HepG2 (cell line): ENCODE data around the gene PADI6. TPM values are rescaled to one million over a fixed set of nuclear protein-coding genes. Genes with fewer than 3 reads are reported as not detected.

ENCODE experiments used
- ATAC-seq: fragments of 200-7000 bp; cut with Tn5 transposase; 3 replicates; pipeline ENCODE4 v1.9.1; 2020; ENCODE audit warnings: mild to moderate bottlenecking, moderate library complexity
- BruUV-seq: library from RNA; stranded (reverse); fragments of 400-500 nt; replicated peaks from 2 replicates; lab custom pipeline; 2021; lab: Mats Ljungman, UMichigan
- CTCF ChIA-PET: fragments of 300-600 bp; formaldehyde crosslinking; extraction: SDS; loops from one replicate; lab custom pipeline; 2021; ENCODE audit warnings: low total read pairs, inconsistent platforms, low intra/inter-chr PET ratio; lab: Yijun Ruan, JAX
- POLR2A ChIA-PET: fragments of 350-600 bp; sonication (Branson Sonifier 250); formaldehyde crosslinking; loops from one replicate; lab custom pipeline; 2020; ENCODE audit warnings: antibody characterized with exemption, inconsistent platforms; lab: Yijun Ruan, JAX
- DNase-seq: peaks from one replicate; pipeline ENCODE4 v3.0.0-alpha.2; 2015; ENCODE audit warnings: low spot score
- FAIRE-seq: peaks from 3 replicates; lab custom pipeline; 2011; peaks lifted over from hg19 to GRCh38; lab: Jason Lieb, UNC
- H2AFZ ChIP-seq: one replicate; pipeline ENCODE4 v1.6.1; 2011; ENCODE audit warnings: low read length, inconsistent platforms
- H3K27ac ChIP-seq: fragments of 300-600 bp; 3 replicates; pipeline ENCODE4 v1.8.0; 2011; ENCODE audit warnings: mixed run types, mild to moderate bottlenecking, mixed read lengths, low read length, inconsistent platforms; ENCODE audit not compliant: insufficient read depth; ENCODE audit errors: extremely low read length
- H3K27me3 ChIP-seq, 2 experiments: fragments of 200-600 bp in 1 of 2; 2 replicates in 1 of 2; 3 replicates in 1 of 2; pipeline versions ENCODE4 v1.6.0 to v1.8.0; 2011; ENCODE audit warnings: low read length in 2 of 2, mild to moderate bottlenecking in 2 of 2, moderate library complexity in 2 of 2, inconsistent platforms in 1 of 2; ENCODE audit not compliant: insufficient read depth in 2 of 2, control insufficient read depth in 1 of 2
- H3K36me3 ChIP-seq, 2 experiments: fragments of 200-600 bp in 1 of 2; replicated peaks in 1 of 2; 2 replicates in 1 of 2; 3 replicates in 1 of 2; pipeline versions ENCODE4 v1.5.1 to v1.8.0; 2011; ENCODE audit warnings: low read length in 2 of 2, inconsistent platforms in 1 of 2; ENCODE audit not compliant: insufficient read depth in 2 of 2, control insufficient read depth in 1 of 2
- H3K4me1 ChIP-seq: 2 replicates; pipeline ENCODE4 v1.5.1; 2012; ENCODE audit warnings: low read length, inconsistent platforms; ENCODE audit not compliant: insufficient read depth
- H3K4me2 ChIP-seq: 2 replicates; pipeline ENCODE4 v1.6.0; 2011; ENCODE audit warnings: low read depth, low read length, inconsistent platforms
- H3K4me3 ChIP-seq, 3 experiments: fragments of 200-600 bp in 1 of 3; sonication (generic), shearing (Covaris generic) in 1 of 3; replicated peaks in 1 of 3; 2 replicates each; pipeline ENCODE4 v1.5.1; 2011 to 2016; ENCODE audit warnings: low read length in 3 of 3, inconsistent platforms in 2 of 3, low read depth in 2 of 3, mild to moderate bottlenecking in 2 of 3, control low read depth in 1 of 3, mixed read lengths in 1 of 3; ENCODE audit not compliant: insufficient read depth in 1 of 3
- H3K79me2 ChIP-seq: one replicate; pipeline ENCODE4 v1.6.1; 2011; ENCODE audit warnings: low read length, inconsistent platforms; ENCODE audit not compliant: insufficient read depth
- H3K9ac ChIP-seq: 2 replicates; pipeline ENCODE4 v1.6.0; 2011; ENCODE audit warnings: mild to moderate bottlenecking, low read depth, low read length, inconsistent platforms; ENCODE audit not compliant: insufficient read depth
- H3K9me3 ChIP-seq: 2 replicates; pipeline ENCODE4 v1.5.1; 2012; ENCODE audit warnings: mild to moderate bottlenecking, low read length
- H4K20me1 ChIP-seq: 2 replicates; pipeline ENCODE4 v1.6.0; 2011; ENCODE audit warnings: inconsistent platforms, mild to moderate bottlenecking, low read length, moderate library complexity; ENCODE audit not compliant: insufficient read depth
- ATF4 ChIP-seq, 2 experiments: fragments of 450-650 bp in 1 of 2; sonication (generic) in 1 of 2; formaldehyde crosslinking; IDR thresholded peaks; 2 replicates each; pipeline versions ENCODE4 v1.5.0 to v1.8.0; 2020 to 2022; ENCODE audit warnings: mild to moderate bottlenecking in 1 of 2, missing genetic modification reagents in 1 of 2
- ATF7 ChIP-seq, 2 experiments: fragments of 450-650 bp in 1 of 2; sonication (generic) in 1 of 2; formaldehyde crosslinking in 1 of 2; IDR thresholded peaks; 2 replicates each; pipeline versions ENCODE4 v1.4.0 to v1.6.1; 2016 to 2020; ENCODE audit warnings: antibody characterized with exemption in 1 of 2, mild to moderate bottlenecking in 1 of 2, missing genetic modification reagents in 1 of 2
- CEBPB ChIP-seq: IDR thresholded peaks from 2 replicates; pipeline ENCODE4 v1.6.1; 2011; ENCODE audit warnings: low read depth, low read length, improper control_type of control experiment, borderline replicate concordance
- CEBPG ChIP-seq: IDR thresholded peaks from 2 replicates; pipeline ENCODE4 v1.6.1; 2016
- CREM ChIP-seq, 2 experiments: sonication (generic) in 1 of 2; formaldehyde crosslinking in 1 of 2; IDR thresholded peaks; 2 replicates each; pipeline versions ENCODE4 v1.4.0 to v1.6.1; 2016 to 2020; ENCODE audit warnings: antibody characterized with exemption in 1 of 2, mild to moderate bottlenecking in 1 of 2, missing genetic modification reagents in 1 of 2
- ELF3 ChIP-seq: IDR thresholded peaks from 2 replicates; pipeline ENCODE4 v1.6.1; 2016; ENCODE audit warnings: missing genetic modification reagents, missing compliant biosample characterization
- FOSL2 ChIP-seq: sonication (generic); formaldehyde crosslinking; IDR thresholded peaks from 2 replicates; pipeline ENCODE4 v1.4.0; 2020; ENCODE audit warnings: missing genetic modification reagents
- GATAD2A ChIP-seq: IDR thresholded peaks from 2 replicates; pipeline ENCODE4 v1.6.1; 2016
- MYPOP ChIP-seq: sonication (generic); formaldehyde crosslinking; IDR thresholded peaks from 2 replicates; pipeline ENCODE4 v1.8.1; 2023; ENCODE audit warnings: mild to moderate bottlenecking, moderate library complexity, missing genetic modification reagents
- POGK ChIP-seq: sonication (generic); formaldehyde crosslinking; conservative IDR thresholded peaks from 2 replicates; pipeline ENCODE4 v1.8.0; 2022; ENCODE audit warnings: mild to moderate bottlenecking, moderate library complexity, missing genetic modification reagents
- SAP130 ChIP-seq: IDR thresholded peaks from 2 replicates; pipeline ENCODE4 v1.6.1; 2016; ENCODE audit warnings: low read depth
- SYNCRIP ChIP-seq: fragments of 200-400 bp; formaldehyde crosslinking; IDR thresholded peaks from 2 replicates; pipeline ENCODE4 v1.6.1; 2018; ENCODE audit warnings: mild to moderate bottlenecking, low read depth, low read length; ENCODE audit not compliant: insufficient read depth
- TEAD3 ChIP-seq: optimal IDR thresholded peaks from 2 replicates; pipeline ENCODE3; 2016; ENCODE audit warnings: borderline replicate concordance
- ZNF143 ChIP-seq: sonication (generic); formaldehyde crosslinking; IDR thresholded peaks from 2 replicates; pipeline ENCODE4 v1.4.0; 2020; ENCODE audit warnings: missing genetic modification reagents
- ZNF598 ChIP-seq: sonication (generic); formaldehyde crosslinking; IDR thresholded peaks from 2 replicates; pipeline ENCODE4 v1.5.1; 2020; ENCODE audit warnings: mild to moderate bottlenecking, missing genetic modification reagents, borderline replicate concordance
- WGBS: methylation state at CpG from one replicate; pipeline ENCODE4 v1.1.6; 2017; ENCODE audit warnings: low lambda C conversion rate; 5-methylcytosine and 5-hydroxymethylcytosine counted together
- in situ Hi-C: cut with HindIII; loops from 2 replicates; pipeline ENCODE4 v1.10.0; 2017; ENCODE audit warnings: low pct_unique_long_range_greater_than_20kb; ENCODE audit not compliant: extremely low pct_ligation_motif_present
- intact Hi-C: fragments of 100-400 bp; cut with micrococcal nuclease; formaldehyde crosslinking; loops from one replicate; pipeline ENCODE4 v1.10.0; 2022; ENCODE audit not compliant: unreplicated experiment
- polyA plus RNA-seq, 8 experiments: library from polyadenylated mRNA; depleted of rRNA in 3 of 8; stranded (reverse) in 7 of 8; unstranded in 1 of 8; fragments of >200 nt; fragmentation: Illumina TruSeq in 4 of 8; extraction: Trizol in 4 of 8; gene quantifications; 2 replicates each; pipeline versions ENCODE4 v1.2.1 to v1.2.3, GENCODE V29; 2011 to 2016; ENCODE audit warnings: low read depth in 4 of 8, missing spikeins in 1 of 8, mixed read lengths in 1 of 8; ENCODE audit not compliant: insufficient read depth in 1 of 8
- total RNA-seq, 5 experiments: library from RNA; depleted of rRNA; stranded (reverse); fragments of >200 nt; fragmentation: Illumina TruSeq; extraction: Trizol; gene quantifications; 2 replicates each; pipeline ENCODE4 v1.2.3, GENCODE V29; 2016; ENCODE audit warnings: low read depth in 1 of 5
- TF ChIP-seq, protein P1 (sequence below): sonication (generic); formaldehyde crosslinking; IDR thresholded peaks from 2 replicates; pipeline ENCODE4 v1.5.0; 2020; ENCODE audit warnings: missing genetic modification reagents, mild to moderate bottlenecking, borderline replicate concordance
- TF ChIP-seq, protein P2 (sequence below): sonication (generic); formaldehyde crosslinking; conservative IDR thresholded peaks from 2 replicates; pipeline ENCODE4 v1.4.0; 2020; ENCODE audit warnings: missing genetic modification reagents

PADI6 gene
- total and polyA plus RNA-seq, 2 of the 13 experiments (the other 11 are each of a cell fraction or from before 2014, with no cell fraction given) = not detected

DNA sequence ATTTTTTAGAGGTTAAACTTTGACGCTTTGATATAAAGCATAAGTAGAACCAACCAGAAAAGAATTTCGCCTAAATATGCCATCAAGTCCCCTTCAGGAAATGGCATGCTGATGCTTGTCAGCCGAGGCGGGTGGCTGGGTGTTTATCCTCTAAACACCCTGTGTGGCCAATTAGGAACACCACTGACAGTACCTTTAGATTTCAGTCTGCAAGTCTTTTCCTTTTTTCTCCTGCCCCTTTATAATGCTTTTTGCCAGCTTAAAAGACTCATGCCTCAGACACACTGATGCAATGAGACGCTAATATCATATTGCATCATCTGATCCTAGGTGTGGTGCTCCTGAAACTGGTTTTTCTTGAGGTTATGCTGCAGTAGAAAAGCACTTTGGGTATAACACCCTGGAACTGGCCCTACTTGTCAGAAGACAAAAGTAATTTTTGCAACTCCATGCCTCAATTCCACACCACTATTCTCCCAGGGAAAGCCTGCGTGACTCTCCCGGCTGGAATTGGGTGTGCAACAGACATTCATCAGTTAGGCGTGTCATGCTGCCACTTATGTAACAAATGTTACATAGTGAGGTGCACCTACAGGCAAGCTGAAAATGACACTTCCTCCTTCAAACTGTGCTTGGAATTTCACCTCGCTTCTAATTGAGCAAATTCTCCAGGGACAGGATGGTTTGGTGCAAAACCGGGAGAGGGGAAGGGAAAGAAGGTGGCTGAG lies 69.4 kb downstream of the PADI6 start:
- BruUV-seq = no TSS peak
- H3K9me3 ChIP-seq = no peaks in the 10 kb centered on the region
- ATAC-seq = no peak
- CTCF ChIA-PET = no interaction called here
- peak; percentile 24 for TF ChIP-seq TEAD3 (CRISPR knock-in tag)
- no peak for TF ChIP-seq ZNF598 (CRISPR knock-in tag)
- peak; percentile 34; the same call in 1 of the 2 replicates for TF ChIP-seq GATAD2A (CRISPR knock-in tag)
- TF ChIP-seq, protein P1, sequence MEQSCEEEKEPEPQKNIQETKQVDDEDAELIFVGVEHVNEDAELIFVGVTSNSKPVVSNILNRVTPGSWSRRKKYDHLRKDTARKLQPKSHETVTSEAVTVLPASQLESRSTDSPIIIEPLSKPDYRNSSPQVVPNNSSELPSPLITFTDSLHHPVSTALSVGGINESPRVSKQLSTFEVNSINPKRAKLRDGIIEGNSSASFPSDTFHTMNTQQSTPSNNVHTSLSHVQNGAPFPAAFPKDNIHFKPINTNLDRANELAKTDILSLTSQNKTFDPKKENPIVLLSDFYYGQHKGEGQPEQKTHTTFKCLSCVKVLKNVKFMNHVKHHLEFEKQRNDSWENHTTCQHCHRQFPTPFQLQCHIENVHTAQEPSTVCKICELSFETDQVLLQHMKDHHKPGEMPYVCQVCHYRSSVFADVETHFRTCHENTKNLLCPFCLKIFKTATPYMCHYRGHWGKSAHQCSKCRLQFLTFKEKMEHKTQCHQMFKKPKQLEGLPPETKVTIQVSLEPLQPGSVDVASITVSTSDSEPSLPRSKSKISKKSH (CRISPR knock-in tag) = no peak
- TF ChIP-seq CEBPB = peak; percentile 81
- TF ChIP-seq ZNF143 = no peak
- TF ChIP-seq POGK (CRISPR knock-in tag) = no peak
- TF ChIP-seq ELF3 (CRISPR knock-in tag) = peak; percentile 51; the same call in 1 of the 2 replicates
- peak; percentile 60 for TF ChIP-seq FOSL2
- no peak for TF ChIP-seq CREM (IDR thresholded peaks at IDR 0.05)
- TF ChIP-seq CREM (CRISPR knock-in tag; IDR thresholded peaks at IDR 0.05) = no peak
- TF ChIP-seq, protein P2, sequence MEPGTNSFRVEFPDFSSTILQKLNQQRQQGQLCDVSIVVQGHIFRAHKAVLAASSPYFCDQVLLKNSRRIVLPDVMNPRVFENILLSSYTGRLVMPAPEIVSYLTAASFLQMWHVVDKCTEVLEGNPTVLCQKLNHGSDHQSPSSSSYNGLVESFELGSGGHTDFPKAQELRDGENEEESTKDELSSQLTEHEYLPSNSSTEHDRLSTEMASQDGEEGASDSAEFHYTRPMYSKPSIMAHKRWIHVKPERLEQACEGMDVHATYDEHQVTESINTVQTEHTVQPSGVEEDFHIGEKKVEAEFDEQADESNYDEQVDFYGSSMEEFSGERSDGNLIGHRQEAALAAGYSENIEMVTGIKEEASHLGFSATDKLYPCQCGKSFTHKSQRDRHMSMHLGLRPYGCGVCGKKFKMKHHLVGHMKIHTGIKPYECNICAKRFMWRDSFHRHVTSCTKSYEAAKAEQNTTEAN = 0 out of 2 replicates have a peak, but pooled peaks have one; percentile 38
- TF ChIP-seq SYNCRIP = no peak
- peak; percentile 45; the same call in 1 of the 2 replicates for TF ChIP-seq ATF7 (IDR thresholded peaks at IDR 0.05)
- TF ChIP-seq ATF7 (CRISPR knock-in tag; IDR thresholded peaks at IDR 0.05) = no peak
- peak; percentile 39 to 98; a peak in 2 of 4 replicates for TF ChIP-seq ATF4 (CRISPR knock-in tag; IDR thresholded peaks at IDR 0.05)
- peak; percentile 76 for TF ChIP-seq CEBPG
- peak; percentile 36; the same call in 1 of the 2 replicates for TF ChIP-seq SAP130 (CRISPR knock-in tag)
- TF ChIP-seq MYPOP = 0 out of 2 replicates have a peak, but pooled peaks have one; percentile 37
- TF ChIP-seq, all 625 proteins: peak for 11
- WGBS = 22% methylated on average over 10 of the region's 10 CpGs
- no peak overlapping the region for H3K4me3 ChIP-seq
- peak overlapping the region; percentile 41 for H3K4me2 ChIP-seq
- no peak overlapping the region for H3K9ac ChIP-seq
- no peak for DNase-seq
- intact Hi-C loops = no loop called here
- H3K27ac ChIP-seq = no peak overlapping the region
- no peak for FAIRE-seq
- peaks cover 39% of the 10 kb centered on the region for H3K4me1 ChIP-seq
- H3K79me2 ChIP-seq = peaks cover 20% of the 10 kb centered on the region
- in situ Hi-C loops = no loop called here
- peaks cover 0 to 21% of the 10 kb centered on the region in 2 experiments; a peak in 3 of 5 replicates for H3K27me3 ChIP-seq
- no peak overlapping the region for H2AFZ ChIP-seq
- POLR2A ChIA-PET = no interaction called here
- H4K20me1 ChIP-seq = peaks cover 8% of the 10 kb centered on the region
- H3K36me3 ChIP-seq = 0 out of 5 replicates have a peak, but pooled peaks cover 0 to 3% of the 10 kb centered on the region in 2 experiments
